Measurements from ENCODE around the gene SRGAP1.

DNA sequence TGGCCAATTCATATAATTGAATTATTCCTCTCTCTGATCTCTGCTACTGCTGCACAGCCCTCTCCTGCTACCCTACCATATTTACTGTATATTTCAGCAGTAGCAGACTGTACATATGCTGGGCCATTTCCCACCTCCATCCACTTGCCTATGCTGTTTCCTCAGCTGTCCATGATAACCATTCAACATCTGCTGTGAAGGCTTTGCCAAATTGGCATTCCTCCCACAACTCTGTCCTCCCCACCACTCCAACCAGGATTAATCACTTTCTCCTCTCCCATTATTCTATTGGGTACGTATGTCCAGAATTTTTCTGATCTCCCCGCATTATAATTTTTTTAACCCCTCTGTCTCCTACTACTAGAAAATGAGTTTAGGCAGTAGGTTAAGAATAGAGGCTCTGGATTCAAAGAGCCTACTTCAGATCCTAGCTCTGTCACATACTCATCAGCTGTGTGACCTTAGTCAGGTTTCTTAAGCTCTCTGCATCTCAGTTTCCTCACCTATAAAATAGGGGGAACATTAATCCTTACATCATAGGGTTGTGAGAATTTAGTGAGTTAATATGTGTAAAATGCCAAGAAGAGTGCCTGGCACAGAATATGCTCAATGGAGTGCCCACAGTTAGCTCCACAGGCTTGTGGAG lies 254.3 kb downstream of the SRGAP1 start:
- TF ChIP-seq, protein P1, sequence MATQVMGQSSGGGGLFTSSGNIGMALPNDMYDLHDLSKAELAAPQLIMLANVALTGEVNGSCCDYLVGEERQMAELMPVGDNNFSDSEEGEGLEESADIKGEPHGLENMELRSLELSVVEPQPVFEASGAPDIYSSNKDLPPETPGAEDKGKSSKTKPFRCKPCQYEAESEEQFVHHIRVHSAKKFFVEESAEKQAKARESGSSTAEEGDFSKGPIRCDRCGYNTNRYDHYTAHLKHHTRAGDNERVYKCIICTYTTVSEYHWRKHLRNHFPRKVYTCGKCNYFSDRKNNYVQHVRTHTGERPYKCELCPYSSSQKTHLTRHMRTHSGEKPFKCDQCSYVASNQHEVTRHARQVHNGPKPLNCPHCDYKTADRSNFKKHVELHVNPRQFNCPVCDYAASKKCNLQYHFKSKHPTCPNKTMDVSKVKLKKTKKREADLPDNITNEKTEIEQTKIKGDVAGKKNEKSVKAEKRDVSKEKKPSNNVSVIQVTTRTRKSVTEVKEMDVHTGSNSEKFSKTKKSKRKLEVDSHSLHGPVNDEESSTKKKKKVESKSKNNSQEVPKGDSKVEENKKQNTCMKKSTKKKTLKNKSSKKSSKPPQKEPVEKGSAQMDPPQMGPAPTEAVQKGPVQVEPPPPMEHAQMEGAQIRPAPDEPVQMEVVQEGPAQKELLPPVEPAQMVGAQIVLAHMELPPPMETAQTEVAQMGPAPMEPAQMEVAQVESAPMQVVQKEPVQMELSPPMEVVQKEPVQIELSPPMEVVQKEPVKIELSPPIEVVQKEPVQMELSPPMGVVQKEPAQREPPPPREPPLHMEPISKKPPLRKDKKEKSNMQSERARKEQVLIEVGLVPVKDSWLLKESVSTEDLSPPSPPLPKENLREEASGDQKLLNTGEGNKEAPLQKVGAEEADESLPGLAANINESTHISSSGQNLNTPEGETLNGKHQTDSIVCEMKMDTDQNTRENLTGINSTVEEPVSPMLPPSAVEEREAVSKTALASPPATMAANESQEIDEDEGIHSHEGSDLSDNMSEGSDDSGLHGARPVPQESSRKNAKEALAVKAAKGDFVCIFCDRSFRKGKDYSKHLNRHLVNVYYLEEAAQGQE (IDR thresholded peaks at IDR 0.05; ENCODE audit: insufficient replicate concordance, low read depth) = no peak
- TF ChIP-seq, protein P2, sequence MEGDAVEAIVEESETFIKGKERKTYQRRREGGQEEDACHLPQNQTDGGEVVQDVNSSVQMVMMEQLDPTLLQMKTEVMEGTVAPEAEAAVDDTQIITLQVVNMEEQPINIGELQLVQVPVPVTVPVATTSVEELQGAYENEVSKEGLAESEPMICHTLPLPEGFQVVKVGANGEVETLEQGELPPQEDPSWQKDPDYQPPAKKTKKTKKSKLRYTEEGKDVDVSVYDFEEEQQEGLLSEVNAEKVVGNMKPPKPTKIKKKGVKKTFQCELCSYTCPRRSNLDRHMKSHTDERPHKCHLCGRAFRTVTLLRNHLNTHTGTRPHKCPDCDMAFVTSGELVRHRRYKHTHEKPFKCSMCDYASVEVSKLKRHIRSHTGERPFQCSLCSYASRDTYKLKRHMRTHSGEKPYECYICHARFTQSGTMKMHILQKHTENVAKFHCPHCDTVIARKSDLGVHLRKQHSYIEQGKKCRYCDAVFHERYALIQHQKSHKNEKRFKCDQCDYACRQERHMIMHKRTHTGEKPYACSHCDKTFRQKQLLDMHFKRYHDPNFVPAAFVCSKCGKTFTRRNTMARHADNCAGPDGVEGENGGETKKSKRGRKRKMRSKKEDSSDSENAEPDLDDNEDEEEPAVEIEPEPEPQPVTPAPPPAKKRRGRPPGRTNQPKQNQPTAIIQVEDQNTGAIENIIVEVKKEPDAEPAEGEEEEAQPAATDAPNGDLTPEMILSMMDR (IDR thresholded peaks at IDR 0.05; ENCODE audit: insufficient read depth, low read length) = no peak
- TF ChIP-seq POLR2AphosphoS5 (IDR thresholded peaks at IDR 0.05; ENCODE audit: low read depth) = no peak

Measured in HL-60 (cell line).